ENCODE results near the gene KCNF1.
"Not testable (repeated sequence)": the region's sequence is repeated elsewhere in the genome, so short reads cannot be mapped to it uniquely, and the experiment has no call there.

The KCNF1 gene

GRCh38 chr2:10947005-10947440 is 35.3 kb downstream of the KCNF1 start:
- no peak for DNase-seq

GRCh38 chr2:10947446-10948187 is 35.9 kb downstream of the KCNF1 start:
- DNase-seq: no peak

GRCh38 chr2:10948188-10948564 is 36.4 kb downstream of the KCNF1 start:
- DNase-seq: no peak

GRCh38 chr2:10948606-10949230 is 37.0 kb downstream of the KCNF1 start:
- DNase-seq: no peak

- DNase-seq: no peak
These were observed 38.1 kb downstream of the KCNF1 start for GRCh38 chr2:10949835-10950234.

- DNase-seq: no peak
These were observed 40.1 kb downstream of the KCNF1 start for GRCh38 chr2:10951558-10952414.

GRCh38 chr2:10954416-10954815 is 42.7 kb downstream of the KCNF1 start:
- no peak for DNase-seq

- no peak for DNase-seq
These were observed 43.4 kb downstream of the KCNF1 start for GRCh38 chr2:10954856-10955818.

GRCh38 chr2:10956006-10956790 is 44.5 kb downstream of the KCNF1 start:
- DNase-seq: no peak

- no peak for DNase-seq
These were observed 45.7 kb downstream of the KCNF1 start for GRCh38 chr2:10957391-10957790.

GRCh38 chr2:10958452-10958851 is 46.7 kb downstream of the KCNF1 start:
- not testable (repeated sequence) for DNase-seq

GRCh38 chr2:10960606-10961489 is 49.1 kb downstream of the KCNF1 start:
- no peak for DNase-seq

GRCh38 chr2:10961490-10961875 is 49.7 kb downstream of the KCNF1 start:
- DNase-seq: no peak

GRCh38 chr2:10962004-10962403 is 50.3 kb downstream of the KCNF1 start:
- no peak for DNase-seq

GRCh38 chr2:10963155-10963554 is 51.4 kb downstream of the KCNF1 start:
- DNase-seq: no peak

Data from NCI-H187 (cell line).